B cell (primary cell): ENCODE measurements around the gene LAMTOR2.

Experiments
- CTCF ChIP-seq: fragments of 200-600 bp; IDR thresholded peaks from one replicate; pipeline ENCODE4 v1.8.0; 2022; ENCODE audit warnings: antibody characterized with exemption, mild to moderate bottlenecking
- EZH2 ChIP-seq: IDR thresholded peaks from 2 replicates; pipeline ENCODE4 v1.6.1; 2012; ENCODE audit warnings: borderline replicate concordance, low read depth, mild to moderate bottlenecking, moderate library complexity, low read length; ENCODE audit not compliant: insufficient read depth, poor library complexity, severe bottlenecking

DNA sequence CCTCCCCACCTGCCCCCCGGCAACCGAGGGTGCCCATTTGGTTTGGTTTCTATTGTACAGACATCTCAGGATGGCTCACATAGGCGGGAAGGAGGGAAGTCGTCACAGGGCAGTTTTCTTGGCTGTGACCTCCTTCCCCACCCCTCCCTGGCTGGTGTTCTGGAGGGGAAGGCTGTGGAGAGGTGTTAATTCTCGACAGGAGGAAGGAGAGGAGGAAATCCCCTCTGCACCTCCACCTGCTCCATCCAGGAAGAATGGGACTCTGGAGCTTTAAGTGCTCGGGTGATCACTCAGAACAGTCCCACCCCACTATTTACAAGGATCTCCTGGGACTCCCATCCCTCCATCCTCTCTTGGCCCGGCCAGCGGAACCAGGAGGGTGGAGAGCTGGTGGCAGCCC lies 20.1 kb downstream of the LAMTOR2 start:
- no peak for TF ChIP-seq CTCF
- no peak for TF ChIP-seq EZH2
